ENCODE data around the gene LMAN1L.

DNA sequence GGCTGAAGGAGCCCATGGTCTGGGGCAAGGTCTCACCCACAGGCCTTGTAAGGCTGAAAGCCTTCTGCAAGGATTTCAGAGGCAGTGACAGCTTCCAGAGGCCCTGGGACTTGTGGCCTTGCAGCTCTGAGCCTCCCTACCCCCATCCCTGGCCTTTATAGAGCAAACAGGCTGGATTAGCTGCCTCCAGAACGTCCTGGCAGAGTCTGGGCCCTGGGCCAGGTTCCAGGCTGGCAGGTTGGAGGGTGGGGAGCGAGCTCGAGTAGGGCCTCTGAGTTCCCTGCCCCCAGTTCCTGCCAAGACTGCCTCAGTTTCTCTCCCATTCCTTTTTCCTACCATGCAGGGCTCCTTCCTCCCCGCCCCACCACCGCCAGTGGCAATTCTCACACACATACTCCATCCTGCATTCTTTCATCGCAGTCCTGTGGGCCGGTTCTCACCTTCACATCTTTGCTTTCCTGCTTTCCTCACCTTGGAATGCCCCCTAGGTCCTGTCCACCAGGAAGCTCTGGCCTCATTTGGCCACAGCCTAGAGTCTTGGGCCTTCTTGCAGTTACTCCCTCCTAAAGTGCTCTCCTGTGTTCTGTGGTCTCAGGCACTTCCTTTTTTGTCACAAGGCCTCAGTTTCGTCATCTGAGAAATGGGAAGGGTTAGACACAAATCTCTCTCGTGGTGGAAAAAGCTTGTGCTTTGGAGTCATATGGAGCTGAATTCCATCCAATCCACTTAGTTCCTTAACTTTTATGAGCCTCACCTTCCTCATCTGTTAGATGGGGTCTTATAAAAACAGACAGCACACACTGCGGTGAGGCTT lies 2.7 kb downstream of the LMAN1L start:
- TF ChIP-seq, protein P1, sequence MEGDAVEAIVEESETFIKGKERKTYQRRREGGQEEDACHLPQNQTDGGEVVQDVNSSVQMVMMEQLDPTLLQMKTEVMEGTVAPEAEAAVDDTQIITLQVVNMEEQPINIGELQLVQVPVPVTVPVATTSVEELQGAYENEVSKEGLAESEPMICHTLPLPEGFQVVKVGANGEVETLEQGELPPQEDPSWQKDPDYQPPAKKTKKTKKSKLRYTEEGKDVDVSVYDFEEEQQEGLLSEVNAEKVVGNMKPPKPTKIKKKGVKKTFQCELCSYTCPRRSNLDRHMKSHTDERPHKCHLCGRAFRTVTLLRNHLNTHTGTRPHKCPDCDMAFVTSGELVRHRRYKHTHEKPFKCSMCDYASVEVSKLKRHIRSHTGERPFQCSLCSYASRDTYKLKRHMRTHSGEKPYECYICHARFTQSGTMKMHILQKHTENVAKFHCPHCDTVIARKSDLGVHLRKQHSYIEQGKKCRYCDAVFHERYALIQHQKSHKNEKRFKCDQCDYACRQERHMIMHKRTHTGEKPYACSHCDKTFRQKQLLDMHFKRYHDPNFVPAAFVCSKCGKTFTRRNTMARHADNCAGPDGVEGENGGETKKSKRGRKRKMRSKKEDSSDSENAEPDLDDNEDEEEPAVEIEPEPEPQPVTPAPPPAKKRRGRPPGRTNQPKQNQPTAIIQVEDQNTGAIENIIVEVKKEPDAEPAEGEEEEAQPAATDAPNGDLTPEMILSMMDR (IDR thresholded peaks at IDR 0.05; ENCODE audit: low read depth, low read length): no peak
- no peak for TF ChIP-seq EZH2phosphoT487 (IDR thresholded peaks at IDR 0.05; ENCODE audit: low read depth)

Measured in OCI-LY3 (cell line).